Body of pancreas (tissue), 4 donors: Measurements from ENCODE around the gene GALNT16. TPM values are rescaled to one million over a fixed set of nuclear protein-coding genes. Genes with fewer than 3 reads are reported as not detected.

Source experiments
- ATAC-seq: fragments of 150-250 bp; one replicate; pipeline ENCODE4 v1.9.1; 2016
- DNase-seq, 4 donors: peaks; one replicate each; pipeline ENCODE4 v3.0.0-alpha.2; 2019
- H3K27ac ChIP-seq, 4 donors: fragments of 200-600 bp; sonication (generic); 1 replicate in 3 of 4; 2 replicates in 1 of 4; pipeline versions ENCODE4 v1.5.1 to v1.6.1; 2016 to 2019; ENCODE audit warnings: mild to moderate bottlenecking in 1 of 4, mixed read lengths in 1 of 4, moderate library complexity in 1 of 4
- H3K27me3 ChIP-seq, 2 donors: fragments of 200-600 bp; sonication (generic); one replicate each; pipeline ENCODE4 v1.6.0; 2016; ENCODE audit warnings: mild to moderate bottlenecking in 1 of 2
- H3K36me3 ChIP-seq, 2 donors: fragments of 200-600 bp; sonication (generic); replicated peaks in 1 of 2; 2 replicates each; pipeline ENCODE4 v1.5.1; 2016; ENCODE audit warnings: low read depth in 2 of 2; ENCODE audit not compliant: insufficient read depth in 1 of 2
- H3K4me1 ChIP-seq: fragments of 200-600 bp; sonication (generic); one replicate; pipeline ENCODE4 v1.6.0; 2016
- H3K4me3 ChIP-seq, 2 donors: fragments of 200-600 bp; sonication (generic); 1 replicate in 1 of 2; 2 replicates in 1 of 2; pipeline ENCODE4 v1.5.1; 2016 to 2019
- H3K9me3 ChIP-seq, 3 donors: fragments of 200-600 bp; sonication (generic); 1 replicate in 2 of 3; 2 replicates in 1 of 3; pipeline ENCODE4 v1.5.1; 2016
- CTCF ChIP-seq, 7 experiments: fragments of 450-650 bp in 4 of 7; fragments of 200-600 bp in 3 of 7; sonication (generic) in 3 of 7; IDR thresholded peaks; one replicate each; pipeline ENCODE4 v1.5.1; 2016 to 2019; ENCODE audit warnings: antibody characterized with exemption in 7 of 7
- POLR2A ChIP-seq, 3 donors: fragments of 450-650 bp; IDR thresholded peaks; one replicate each; pipeline ENCODE4 v1.6.1; 2016; ENCODE audit warnings: antibody characterized with exemption in 3 of 3, mild to moderate bottlenecking in 2 of 3
- WGBS, 2 donors: methylation state at CpG; one replicate each; pipeline ENCODE4 v1.1.5; 2017; 5-methylcytosine and 5-hydroxymethylcytosine counted together
- intact Hi-C: fragments of 100-400 bp; cut with DNase I; formaldehyde crosslinking; loops from one replicate; pipeline ENCODE4 v1.15.1; 2023
- total RNA-seq, 2 donors: library from RNA; depleted of rRNA; stranded (reverse); fragments of >200 nt; gene quantifications; one replicate each; pipeline ENCODE4 v1.1.0, GENCODE V29; 2016

The GALNT16 gene
- total RNA-seq, 2 donors from 2014 or later = 1.3 to 5.6 TPM

GRCh38 chr14:69324341-69324931, 64.5 kb downstream of the GALNT16 start:
- TF ChIP-seq POLR2A (IDR thresholded peaks at IDR 0.05) (no peak), CTCF (IDR thresholded peaks at IDR 0.05) (no peak)
- Histone ChIP-seq H3K27ac (no peak overlapping the region), H3K9me3 (no peaks in the 10 kb centered on the region), H3K4me1 (no peaks in the 10 kb centered on the region), H3K4me3 (no peak overlapping the region), H3K27me3 (no peaks in the 10 kb centered on the region), H3K36me3 (no peaks in the 10 kb centered on the region)
- ATAC-seq (no peak), DNase-seq (peak in 2 of 4 donors; percentile 2 to 6)
- WGBS, 2 donors = 92 to 94% methylated on average over 6 to 8 of the region's 9 CpGs
- intact Hi-C loops = no loop called here

GRCh38 chr14:69325086-69325485, 65.1 kb downstream of the GALNT16 start:
- 87 to 89% methylated on average over 8 of the region's 8 CpGs for WGBS, 2 donors
- no peak for ATAC-seq
- H3K27me3 ChIP-seq = no peaks in the 10 kb centered on the region
- H3K36me3 ChIP-seq = no peaks in the 10 kb centered on the region
- no peaks in the 10 kb centered on the region for H3K4me1 ChIP-seq
- DNase-seq = peak in 2 of 4 donors; percentile 2 to 6
- intact Hi-C loops = no loop called here
- no peaks in the 10 kb centered on the region for H3K9me3 ChIP-seq
- no peak overlapping the region for H3K27ac ChIP-seq
- TF ChIP-seq POLR2A (IDR thresholded peaks at IDR 0.05) = no peak
- TF ChIP-seq CTCF (IDR thresholded peaks at IDR 0.05) = no peak
- no peak overlapping the region for H3K4me3 ChIP-seq

- DNase-seq (peak in 2 of 4 donors; percentile 4 to 5), ATAC-seq (no peak)
- TF ChIP-seq CTCF (IDR thresholded peaks at IDR 0.05) (no peak), POLR2A (IDR thresholded peaks at IDR 0.05) (no peak)
- Histone ChIP-seq H3K9me3 (no peaks in the 10 kb centered on the region), H3K4me3 (no peak overlapping the region), H3K27ac (no peak overlapping the region), H3K4me1 (no peaks in the 10 kb centered on the region), H3K27me3 (no peaks in the 10 kb centered on the region), H3K36me3 (no peaks in the 10 kb centered on the region)
- intact Hi-C loops = no loop called here
- WGBS, 2 donors = 86 to 88% methylated on average over 7 of the region's 7 CpGs
Measured at GRCh38 chr14:69325646-69326265, 65.8 kb downstream of the GALNT16 start.

- DNase-seq (peak in 1 of 4 donors; percentile 1), ATAC-seq (no peak)
- Histone ChIP-seq H3K36me3 (no peaks in the 10 kb centered on the region), H3K9me3 (no peaks in the 10 kb centered on the region), H3K27me3 (no peaks in the 10 kb centered on the region), H3K4me3 (no peak overlapping the region), H3K27ac (no peak overlapping the region), H3K4me1 (no peaks in the 10 kb centered on the region)
- WGBS, 2 donors = 67 to 80% methylated on average over 6 of the region's 6 CpGs
- no peak for TF ChIP-seq POLR2A (IDR thresholded peaks at IDR 0.05)
- TF ChIP-seq CTCF (IDR thresholded peaks at IDR 0.05) = no peak
- intact Hi-C loops = no loop called here
Measured at GRCh38 chr14:69326611-69327010, 66.7 kb downstream of the GALNT16 start.

GRCh38 chr14:69327507-69327906, 67.5 kb downstream of the GALNT16 start:
- TF ChIP-seq POLR2A (IDR thresholded peaks at IDR 0.05) (no peak), CTCF (IDR thresholded peaks at IDR 0.05) (no peak)
- no peak for DNase-seq
- H3K27me3 ChIP-seq = no peaks in the 10 kb centered on the region
- H3K4me1 ChIP-seq = no peaks in the 10 kb centered on the region
- 60 to 79% methylated on average over 4 to 5 of the region's 5 CpGs for WGBS, 2 donors
- no peak for ATAC-seq
- intact Hi-C loops = no loop called here
- no peaks in the 10 kb centered on the region for H3K9me3 ChIP-seq
- no peak overlapping the region for H3K27ac ChIP-seq
- H3K4me3 ChIP-seq = no peak overlapping the region
- no peaks in the 10 kb centered on the region for H3K36me3 ChIP-seq
